NCI-H2227 treated with DMSO at 0.1 percent for 48 hours (cell line): ENCODE data around the gene RBMS3.
"Not testable (repeated sequence)": the region's sequence is repeated elsewhere in the genome, so short reads cannot be mapped to it uniquely, and the experiment has no call there.

Source experiments
- DNase-seq: peaks from one replicate; lab custom pipeline; 2025; lab: John Stamatoyannopoulos, UW

RBMS3 gene

DNA sequence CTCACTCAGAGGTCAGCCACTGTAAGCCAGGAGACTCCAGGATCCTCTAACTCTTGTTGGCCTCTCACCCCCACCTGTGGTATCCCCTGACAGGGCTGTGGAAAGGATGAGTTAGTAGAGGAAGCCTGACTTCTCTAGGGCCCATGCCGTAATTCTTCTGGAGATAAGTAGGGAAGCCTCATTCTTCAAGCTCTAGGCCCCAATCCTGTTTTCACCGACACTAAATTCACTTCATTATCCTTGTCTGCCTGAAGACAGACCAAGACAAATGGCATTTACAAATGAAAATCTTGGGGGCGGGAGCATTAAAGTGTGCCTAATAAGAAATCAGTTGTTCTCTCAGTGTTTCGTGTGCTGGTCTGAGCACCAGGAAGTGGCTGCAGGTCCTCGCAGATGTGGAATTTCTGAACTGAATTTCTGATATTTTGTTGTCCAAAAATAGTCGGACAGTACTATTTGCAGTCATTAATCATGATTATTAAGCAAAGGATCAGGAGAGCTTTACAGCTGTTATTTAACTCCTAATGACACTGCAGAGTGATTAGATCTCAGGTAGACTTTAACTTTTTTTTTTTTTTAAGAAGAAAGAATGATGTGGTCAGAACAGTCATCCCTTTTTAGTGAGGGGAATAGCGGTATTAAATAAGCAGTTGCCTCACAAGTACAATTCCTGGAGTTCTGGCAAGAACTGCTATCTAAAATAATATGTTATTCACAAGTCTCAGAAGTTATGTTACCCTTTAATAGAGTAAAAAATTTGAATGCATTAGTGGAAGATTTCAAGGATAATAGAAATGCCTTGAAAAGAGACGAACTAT, 58.4 kb downstream of the RBMS3 start:
- DNase-seq = no peak

DNA sequence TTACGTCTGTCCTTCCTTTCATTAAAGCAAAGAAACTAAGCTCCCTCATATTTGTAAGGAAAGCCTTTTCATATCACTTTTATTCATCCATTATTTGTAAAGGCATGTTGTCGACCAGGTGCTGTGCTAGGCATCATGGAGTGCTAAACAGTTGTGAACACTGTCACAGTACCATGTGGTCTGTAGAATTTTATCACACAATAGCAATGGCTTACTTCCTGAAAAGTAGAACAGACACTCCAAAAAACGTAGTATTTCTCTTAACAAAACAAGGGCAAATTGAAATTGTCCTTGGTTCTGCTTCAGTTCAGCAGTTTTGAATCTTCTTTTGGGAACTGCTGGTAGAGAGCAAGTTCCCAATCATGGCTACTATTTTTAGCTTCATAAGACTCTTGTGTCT, 63.3 kb downstream of the RBMS3 start:
- DNase-seq = no peak

DNA sequence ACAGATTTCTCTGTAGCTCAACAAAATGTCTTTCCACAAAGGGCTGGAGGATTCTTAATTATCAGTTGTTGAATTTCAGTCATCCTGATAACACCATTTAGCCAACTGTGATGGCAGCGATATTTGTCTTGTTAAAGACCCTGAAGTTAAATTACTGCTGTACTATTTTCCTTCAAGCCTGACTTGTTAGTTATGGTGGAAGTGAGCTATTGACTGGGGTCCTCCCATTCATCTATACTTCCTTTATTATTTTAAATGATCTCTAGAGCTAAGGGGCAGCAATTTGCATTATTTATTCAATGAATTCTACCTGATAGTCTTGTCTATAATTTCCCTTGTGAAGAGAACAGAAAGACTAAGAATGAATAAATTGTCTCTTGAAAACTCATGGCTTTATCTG, 64.1 kb downstream of the RBMS3 start:
- no peak for DNase-seq

DNA sequence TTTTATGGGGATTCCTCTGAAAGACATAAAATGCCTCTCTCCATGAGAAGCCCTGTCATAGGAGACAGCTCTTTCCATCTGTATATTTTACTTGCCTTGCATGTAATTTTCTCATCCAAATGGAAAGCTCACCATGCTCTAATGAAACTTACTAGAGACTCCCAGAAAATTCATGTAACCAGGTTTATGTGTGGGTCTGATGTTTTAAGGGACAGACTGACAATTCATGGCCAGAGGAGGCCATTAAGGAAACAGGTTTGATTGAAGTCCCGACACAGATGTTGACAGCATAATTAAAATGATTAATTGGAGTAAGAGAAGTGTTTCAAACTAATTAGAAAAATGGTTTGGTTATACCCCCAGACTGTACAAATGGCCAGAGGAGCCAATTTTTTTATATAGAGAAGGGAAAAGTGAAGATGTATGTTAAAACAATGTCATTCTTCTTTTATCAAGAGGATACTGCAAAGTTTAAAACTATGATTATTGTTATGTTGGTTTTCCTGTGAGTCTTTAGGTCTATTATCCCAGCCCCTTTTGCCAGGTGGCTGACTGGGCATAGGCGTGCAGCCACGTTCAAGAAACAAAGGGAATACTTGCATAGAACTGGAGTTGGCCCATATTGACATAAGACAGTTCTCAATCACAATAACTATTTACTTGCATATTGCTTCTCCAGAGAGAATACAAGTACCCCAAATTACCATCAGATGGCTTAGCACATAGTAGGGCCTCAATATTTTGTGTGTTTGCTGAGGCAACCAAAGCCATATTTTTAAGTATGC, 64.8 kb downstream of the RBMS3 start:
- no peak for DNase-seq

DNA sequence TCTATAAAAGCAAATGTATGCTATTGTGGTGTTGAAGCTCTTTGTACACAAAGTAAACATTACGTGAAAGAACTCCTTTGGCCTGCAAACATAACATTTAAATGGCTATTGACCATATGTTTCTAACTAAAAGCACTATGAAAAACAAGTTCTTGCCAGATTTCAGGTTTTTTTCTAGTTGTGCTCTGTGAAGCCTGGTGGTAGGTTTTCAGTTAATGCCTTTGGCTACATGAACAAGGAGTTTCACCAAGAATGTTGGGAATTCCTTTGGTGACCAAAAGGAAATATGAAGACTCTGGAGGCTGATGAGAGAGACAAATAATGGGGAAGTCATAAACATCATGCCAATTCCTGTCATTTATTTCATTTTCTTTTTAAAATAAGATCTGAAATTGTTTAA, 66.0 kb downstream of the RBMS3 start:
- DNase-seq = no peak

DNA sequence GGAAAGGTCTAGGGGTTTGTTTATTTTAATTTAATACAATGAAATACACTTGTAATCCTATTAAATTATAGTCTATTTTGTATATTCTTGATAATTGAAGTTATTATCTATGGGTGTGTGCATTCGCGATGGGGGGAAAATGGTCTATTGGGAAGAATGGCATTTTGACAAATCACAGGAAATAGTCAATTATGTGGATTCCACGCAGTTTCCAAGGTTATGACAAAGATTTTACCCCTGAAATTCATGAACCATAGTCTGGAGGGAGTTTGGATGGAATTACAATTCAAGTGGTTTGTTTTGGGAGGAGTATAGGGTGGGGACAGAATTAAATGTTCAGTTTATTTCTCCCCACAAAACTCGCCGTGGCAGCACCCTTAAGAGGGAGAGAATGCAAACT, 66.5 kb downstream of the RBMS3 start:
- no peak for DNase-seq

DNA sequence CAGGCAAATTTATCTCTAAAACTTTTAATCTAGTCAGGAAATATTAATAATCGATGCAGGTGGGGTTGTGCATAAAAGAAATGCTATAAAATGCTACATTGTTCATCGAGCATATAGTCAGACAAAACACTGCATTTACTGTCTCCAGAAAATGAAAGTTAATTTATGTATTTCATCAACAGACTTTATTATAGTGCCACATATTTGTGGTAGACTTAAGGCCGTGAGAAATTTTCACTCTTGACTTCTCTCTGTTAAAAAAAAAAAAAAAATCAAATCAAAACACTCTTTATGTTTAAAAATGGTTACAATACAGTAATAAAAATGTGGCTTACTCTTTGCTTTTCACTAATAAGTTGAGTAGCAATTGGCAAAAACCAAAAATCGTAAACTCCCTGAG, 67.4 kb downstream of the RBMS3 start:
- DNase-seq = no peak

DNA sequence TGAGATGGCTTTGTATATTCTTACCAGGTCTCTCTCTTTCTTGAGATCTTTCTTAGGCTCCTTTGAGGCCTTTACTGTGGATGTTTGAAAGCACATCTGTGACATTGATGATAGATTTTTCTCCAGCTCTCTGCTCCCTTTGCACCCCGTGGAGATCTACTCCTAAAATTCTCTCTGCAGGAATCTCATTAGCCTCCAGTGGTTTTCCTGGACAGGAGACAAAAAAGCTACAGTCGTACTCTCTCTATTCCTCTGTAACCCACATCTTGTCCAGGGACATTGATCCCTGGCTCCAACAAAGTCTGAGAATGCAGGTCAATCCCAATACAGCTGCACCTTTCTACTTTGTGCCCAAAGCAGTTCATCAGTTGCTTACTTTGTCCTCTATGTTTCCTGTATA, 68.2 kb downstream of the RBMS3 start:
- no peak for DNase-seq

DNA sequence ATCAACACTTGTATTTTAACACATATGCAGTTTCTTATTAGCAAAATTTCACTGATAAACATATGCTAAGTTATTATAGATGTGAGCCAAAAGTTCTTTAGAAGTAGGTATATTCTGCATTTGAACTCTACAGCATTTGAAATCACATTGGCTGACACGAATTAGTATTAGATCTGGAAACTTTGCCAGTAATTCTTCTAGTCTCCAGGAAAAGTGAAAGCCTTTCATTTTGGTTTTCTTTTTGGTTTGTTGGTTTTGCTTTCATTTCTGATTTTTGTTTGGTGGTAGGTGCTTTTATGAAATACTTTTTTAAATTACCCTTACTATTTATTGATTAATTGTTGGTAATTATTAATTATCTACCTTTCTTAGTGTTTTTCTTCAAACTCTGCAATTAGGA, 72.9 kb downstream of the RBMS3 start:
- DNase-seq = no peak

DNA sequence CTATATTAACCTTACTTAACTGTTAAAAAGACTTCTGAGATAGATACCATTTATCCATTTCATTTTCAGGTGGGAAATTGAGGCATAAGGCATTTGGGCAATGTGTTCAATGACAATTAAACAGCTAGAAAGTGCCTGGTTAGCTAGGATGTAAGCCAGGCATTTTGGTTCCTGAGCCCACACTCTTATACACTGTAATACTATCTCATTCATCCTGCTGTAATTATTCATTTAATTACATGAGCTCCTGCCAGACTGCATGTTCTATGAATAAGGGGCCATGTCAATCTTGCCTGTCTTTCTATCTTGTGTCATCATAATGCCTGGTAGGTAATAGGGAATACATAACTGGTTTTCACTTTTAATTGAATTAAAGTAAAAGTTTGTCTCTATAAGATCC, 74.0 kb downstream of the RBMS3 start:
- DNase-seq = no peak

DNA sequence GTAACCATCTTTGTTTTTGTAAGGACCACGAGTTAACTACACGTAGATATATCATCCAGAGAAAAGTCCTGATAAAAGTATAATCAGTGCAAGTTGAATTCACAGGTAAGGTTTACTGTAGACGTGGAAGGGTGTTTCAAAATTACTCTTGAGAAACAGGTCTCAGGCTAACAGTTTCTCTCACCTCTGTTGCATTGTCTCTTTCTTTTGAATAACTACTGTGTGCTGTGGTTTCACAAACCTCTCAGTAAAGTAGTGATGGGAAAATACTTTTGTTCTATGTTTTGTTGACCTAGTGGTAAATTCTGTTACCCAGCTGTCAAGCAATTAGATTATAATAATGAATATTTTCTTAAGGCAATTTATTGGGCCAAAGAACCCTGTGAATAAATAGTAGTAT, 75.2 kb downstream of the RBMS3 start:
- DNase-seq = no peak

DNA sequence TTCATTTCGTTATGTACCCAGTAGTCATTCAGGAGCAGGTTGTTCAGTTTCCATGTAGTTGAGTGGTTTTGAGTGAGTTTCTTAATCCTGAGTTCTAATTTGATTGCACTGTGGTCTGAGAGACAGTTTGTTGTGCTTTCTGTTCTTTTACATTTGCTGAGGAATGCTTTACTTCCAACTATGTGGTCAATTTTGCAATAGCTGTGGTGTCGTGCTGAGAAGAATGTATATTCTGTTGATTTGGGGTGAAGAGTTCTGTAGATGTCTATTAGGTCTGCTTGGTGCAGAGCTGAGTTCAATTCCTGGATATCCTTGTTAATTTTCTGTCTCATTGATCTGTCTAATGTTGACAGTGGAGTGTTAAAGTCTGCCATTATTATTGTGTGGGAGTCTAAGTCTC, 79.4 kb downstream of the RBMS3 start:
- not testable (repeated sequence) for DNase-seq

DNA sequence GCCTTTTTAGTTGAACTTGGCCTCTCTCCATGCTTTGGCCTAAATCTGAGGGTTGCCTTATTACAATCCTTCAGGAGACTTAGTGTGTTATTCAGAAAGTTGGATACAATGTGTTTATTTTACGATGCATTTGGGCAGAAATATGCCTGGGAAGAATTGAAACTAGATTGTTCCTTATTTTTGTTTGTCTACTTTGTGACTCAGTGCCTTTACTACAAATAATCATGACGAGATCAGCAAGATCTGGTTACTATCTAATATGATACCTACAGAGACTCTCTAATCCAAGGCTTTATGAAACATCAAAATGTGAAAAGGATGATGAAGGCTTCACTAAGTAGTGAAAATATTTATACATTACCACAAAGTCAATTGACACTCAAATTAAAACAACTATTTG, 82.2 kb downstream of the RBMS3 start:
- DNase-seq = no peak

DNA sequence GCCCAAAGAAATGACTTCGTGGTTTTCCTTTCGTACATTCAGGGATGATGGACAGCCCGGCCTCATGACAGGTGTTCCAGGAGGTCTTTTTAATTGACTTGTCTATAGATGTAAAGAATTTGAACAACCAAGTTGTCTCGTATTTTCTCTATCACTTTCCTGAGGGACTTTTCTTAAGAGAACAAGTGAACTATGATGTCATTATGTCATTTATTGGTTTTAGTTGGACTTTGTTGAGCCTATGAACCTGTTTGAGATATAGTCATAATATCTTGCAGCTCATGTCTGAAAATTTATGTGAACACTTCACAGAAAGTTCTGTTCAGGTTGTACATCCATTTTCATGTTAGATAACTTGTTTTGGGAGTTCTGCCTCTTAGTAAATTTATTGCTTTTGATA, 89.2 kb downstream of the RBMS3 start:
- no peak for DNase-seq

DNA sequence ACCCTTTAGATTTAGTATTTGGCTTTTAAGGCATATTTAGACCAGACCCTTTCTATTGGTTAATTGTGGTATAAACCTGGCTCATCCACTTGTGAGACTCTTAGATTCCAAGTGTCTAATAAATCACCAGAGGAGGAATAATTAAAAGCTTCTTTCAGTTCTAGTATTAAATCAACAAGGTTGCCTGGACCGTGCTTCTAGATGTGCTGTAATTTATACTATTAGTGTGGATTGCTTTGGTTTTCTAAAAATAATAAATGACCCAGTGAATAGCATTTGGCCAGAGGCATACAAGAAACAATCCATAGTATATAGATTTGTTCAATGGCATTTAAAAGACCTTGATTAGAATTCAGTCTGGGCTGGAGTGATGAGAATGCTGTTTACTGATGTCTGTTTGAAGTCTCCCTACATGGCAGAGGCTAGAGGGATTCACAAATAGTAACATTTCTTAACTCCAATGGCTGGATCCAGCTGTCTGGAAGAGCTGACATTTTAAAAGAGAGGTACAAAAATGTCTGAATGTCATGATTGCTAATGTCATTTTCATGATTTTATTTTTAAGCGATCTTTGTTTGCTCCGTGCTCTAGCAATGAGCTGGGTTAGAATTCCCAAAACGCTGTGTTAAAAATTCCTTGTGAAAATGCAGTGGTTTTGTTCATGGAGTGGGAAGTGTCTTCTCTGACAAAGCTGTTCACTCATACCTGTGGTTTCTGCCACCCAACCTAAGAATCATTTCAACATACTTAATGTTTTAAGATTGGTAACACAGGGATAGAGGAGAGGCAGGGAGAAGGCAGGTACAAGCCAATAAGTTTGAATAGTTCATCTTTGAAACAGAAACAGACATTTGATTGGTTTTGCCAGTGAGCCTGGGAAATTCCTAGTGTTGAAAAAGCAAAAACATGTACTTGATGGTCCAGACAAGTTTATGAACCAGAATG, 89.9 kb downstream of the RBMS3 start:
- no peak for DNase-seq

DNA sequence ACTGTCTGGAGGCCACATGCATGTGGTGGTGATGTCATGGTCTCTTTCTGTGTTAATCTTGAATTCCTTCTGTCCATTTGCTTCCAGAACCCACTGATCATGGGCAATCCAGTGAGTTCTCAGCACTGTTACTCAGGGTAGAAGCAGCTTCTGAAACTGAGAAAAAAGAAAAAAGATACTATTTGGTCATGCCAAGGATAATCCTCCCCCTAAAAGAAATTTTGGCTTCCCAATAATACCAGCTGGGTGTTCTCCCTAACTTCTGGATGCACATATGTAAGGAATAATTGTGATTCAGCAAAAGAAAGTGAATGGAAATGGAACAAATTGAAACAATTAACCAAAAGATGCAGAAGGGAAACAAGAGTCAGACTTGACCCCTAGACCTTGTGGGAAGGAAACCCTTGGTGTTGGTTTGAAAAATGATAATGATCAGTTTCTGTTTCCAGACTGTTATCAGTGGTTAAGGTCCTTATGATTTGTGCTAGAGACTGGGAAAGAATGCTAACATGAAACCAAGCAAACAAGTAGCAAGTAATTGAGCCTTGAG, 92.3 kb downstream of the RBMS3 start:
- DNase-seq = no peak

DNA sequence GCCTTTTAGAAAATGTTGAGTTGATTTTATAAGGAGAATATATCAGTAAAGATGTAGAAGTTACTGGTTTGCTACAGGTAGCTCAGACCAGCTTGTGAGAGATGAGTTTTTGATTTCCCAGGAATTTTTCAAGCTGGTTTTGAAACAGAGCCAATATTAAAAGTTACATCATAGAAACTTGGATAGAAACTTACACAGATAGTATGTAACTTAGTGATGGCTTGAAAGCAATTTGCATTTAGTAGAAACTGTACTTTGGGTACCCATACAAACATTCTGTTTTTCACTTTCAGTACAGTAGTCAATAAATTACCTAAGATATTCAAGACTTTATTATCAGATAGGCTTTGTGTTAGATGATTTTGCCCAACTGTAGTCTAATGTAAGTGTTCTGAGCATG, 93.4 kb downstream of the RBMS3 start:
- no peak for DNase-seq

DNA sequence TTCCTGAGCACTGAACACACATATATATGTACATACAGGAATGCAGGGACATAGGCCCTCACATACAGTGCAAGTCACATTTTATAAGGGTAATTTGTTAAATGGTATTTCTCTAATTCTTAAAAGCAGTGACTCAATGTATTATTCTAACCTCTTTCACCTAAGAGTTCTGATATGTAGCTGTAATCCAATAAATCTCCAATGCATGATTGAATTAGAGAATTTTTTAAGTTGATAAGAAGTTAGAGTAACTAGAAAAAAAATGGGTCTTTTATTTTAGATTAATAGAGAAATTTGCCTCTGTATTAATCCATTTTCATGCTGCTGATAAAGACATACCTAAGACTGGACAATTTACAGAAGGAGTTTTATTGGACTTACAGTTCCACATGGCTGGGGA, 98.2 kb downstream of the RBMS3 start:
- no peak for DNase-seq

DNA sequence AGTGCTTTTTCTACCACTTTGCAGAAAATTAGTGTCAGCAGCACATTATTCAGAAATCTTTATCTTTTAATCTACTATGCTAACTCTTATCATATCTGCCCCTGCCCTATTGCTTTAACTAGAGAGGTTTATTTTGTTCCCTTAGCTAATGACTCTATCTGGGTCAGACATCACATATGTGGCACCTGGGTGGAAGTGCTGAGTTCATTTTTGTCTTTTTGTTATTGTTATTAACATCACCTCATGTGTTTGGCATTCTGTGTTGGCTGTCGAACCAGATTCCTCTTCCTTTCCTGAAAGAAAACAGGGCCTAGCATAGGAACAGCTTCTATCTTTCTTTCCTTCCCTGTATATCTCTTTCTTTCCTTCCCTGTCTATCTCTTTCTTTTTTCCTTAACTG, 100.7 kb downstream of the RBMS3 start:
- DNase-seq = no peak

DNA sequence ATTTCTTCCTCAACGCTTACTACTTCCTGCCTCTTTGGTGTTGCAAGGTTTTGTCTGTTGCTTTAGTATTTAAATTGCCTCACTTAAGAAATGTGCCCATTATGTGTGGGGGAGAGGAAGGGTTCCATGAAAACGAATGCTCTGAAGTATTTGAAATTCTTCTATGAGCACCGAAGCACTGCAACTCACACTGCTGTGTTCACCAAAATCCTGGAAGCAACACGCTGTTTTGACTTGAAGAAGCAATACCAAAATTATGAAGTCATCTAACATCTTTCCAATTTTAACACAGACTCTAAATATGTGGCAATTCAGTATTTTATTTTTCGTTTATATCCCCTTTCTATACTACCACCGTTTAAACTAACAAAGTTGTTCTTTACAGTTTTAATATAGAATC, 101.5 kb downstream of the RBMS3 start:
- DNase-seq = no peak

DNA sequence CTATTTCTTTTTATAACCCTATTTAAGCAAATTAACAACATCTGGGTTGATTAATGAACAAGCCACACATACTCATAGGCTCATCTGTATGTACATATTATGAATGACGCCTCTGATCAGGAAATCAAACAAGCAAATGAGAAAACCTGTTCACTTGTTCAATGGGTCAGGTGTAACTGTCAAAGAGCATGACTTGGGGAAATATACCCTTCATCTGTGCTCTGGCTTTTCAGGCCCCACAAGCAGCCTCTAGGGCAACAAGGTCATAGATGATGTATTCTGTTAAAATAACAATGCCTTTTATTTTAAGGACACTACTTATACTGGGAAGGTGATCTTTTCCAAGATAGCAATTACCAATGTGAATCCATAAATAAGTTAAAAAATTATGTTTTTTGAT, 102.0 kb downstream of the RBMS3 start:
- DNase-seq = no peak

DNA sequence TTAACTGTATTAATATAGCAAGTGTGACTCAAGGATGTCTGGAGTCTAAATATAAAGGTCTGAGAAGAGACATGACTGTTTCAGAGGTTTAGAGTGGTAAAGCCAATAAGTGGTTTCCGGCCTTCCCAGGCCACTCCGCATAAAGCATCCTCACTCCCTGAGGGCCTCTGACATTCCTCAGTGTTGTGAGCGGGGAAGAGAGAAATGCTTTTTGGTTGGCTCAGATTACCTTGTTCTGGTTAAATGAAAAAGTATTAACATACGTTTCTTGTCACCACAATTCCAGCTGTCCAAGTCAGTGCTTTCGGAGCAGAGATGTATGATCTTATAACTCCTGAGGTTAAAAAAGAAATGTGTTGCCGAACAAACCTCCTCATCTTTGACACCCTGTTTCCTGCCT, 103.8 kb downstream of the RBMS3 start:
- DNase-seq = no peak
